ENCODE results near the gene ATF7IP. TPM values are rescaled to one million over a fixed set of nuclear protein-coding genes. Genes with fewer than 3 reads are reported as not detected.

Gene ATF7IP
- total RNA-seq, 6 donors from 2014 or later: 20.5 to 65.5 (median 55.9) TPM

- TF ChIP-seq POLR2AphosphoS5 (IDR thresholded peaks at IDR 0.05) (no peak), EP300 (IDR thresholded peaks at IDR 0.05) (no peak), CTCF (IDR thresholded peaks at IDR 0.05) (no peak), POLR2A (IDR thresholded peaks at IDR 0.05) (no peak)
- Histone ChIP-seq H3K9me3 (peaks cover 0 to 13% (median 9%) of the 10 kb centered on the region in 4 donors), H3K4me3 (no peak overlapping the region), H3K4me1 (no peaks in the 10 kb centered on the region), H3K27me3 (no peaks in the 10 kb centered on the region), H3K27ac (no peak overlapping the region), H3K36me3 (no peaks in the 10 kb centered on the region)
- no peak for ATAC-seq (ENCODE audit: low FRiP score in 2 of 2)
- DNase-seq: no peak
- 100% methylated on average over 1 of the region's 1 CpG for WGBS, 2 donors
Observed at GRCh38 chr12:14356147-14356546, 9.3 kb upstream of the ATF7IP start.

- 59 to 81% methylated on average over 1 of the region's 1 CpG for WGBS, 2 donors
Observed at GRCh38 chr12:14357486-14357885, 8.0 kb upstream of the ATF7IP start.

GRCh38 chr12:14362352-14362751 is 3.1 kb upstream of the ATF7IP start:
- Histone ChIP-seq H3K9me3 (no peaks in the 10 kb centered on the region), H3K27ac (no peak overlapping the region), H3K27me3 (no peaks in the 10 kb centered on the region), H3K4me1 (peaks cover 1 to 6% (median 4%) of the 10 kb centered on the region in 4 donors), H3K36me3 (no peaks in the 10 kb centered on the region), H3K4me3 (no peak overlapping the region)
- DNase-seq (no peak), ATAC-seq (ENCODE audit: low FRiP score in 2 of 2) (no peak)
- TF ChIP-seq POLR2AphosphoS5 (IDR thresholded peaks at IDR 0.05): no peak
- TF ChIP-seq CTCF (IDR thresholded peaks at IDR 0.05): no peak
- no peak for TF ChIP-seq POLR2A (IDR thresholded peaks at IDR 0.05)
- no peak for TF ChIP-seq EP300 (IDR thresholded peaks at IDR 0.05)
- WGBS, 2 donors: 76 to 77% methylated on average over 1 of the region's 1 CpG

More at GRCh38 chr12:14357486-14357885, 8.0 kb upstream of the ATF7IP start:
- H3K36me3 ChIP-seq: no peaks in the 10 kb centered on the region
- DNase-seq (peak in 1 of 2 donors; percentile 60), ATAC-seq (ENCODE audit: low FRiP score in 2 of 2) (no peak)
- peak in 1 of 6 experiments; percentile 10 for TF ChIP-seq CTCF (IDR thresholded peaks at IDR 0.05)
- TF ChIP-seq POLR2AphosphoS5 (IDR thresholded peaks at IDR 0.05): no peak
- no peaks in the 10 kb centered on the region for H3K4me1 ChIP-seq
- no peak overlapping the region for H3K4me3 ChIP-seq
- H3K9me3 ChIP-seq: peaks cover 0 to 2% (median 0%) of the 10 kb centered on the region in 4 donors
- H3K27ac ChIP-seq: no peak overlapping the region
- no peaks in the 10 kb centered on the region for H3K27me3 ChIP-seq

- ATAC-seq (ENCODE audit: low FRiP score in 2 of 2): no peak
Observed at GRCh38 chr12:14364583-14365271, 755 bp upstream of the ATF7IP start.

More at GRCh38 chr12:14364583-14365271, 755 bp upstream of the ATF7IP start:
- 95 to 98% methylated on average over 8 of the region's 8 CpGs for WGBS, 2 donors
- no peak for TF ChIP-seq POLR2AphosphoS5 (IDR thresholded peaks at IDR 0.05)
- TF ChIP-seq EP300 (IDR thresholded peaks at IDR 0.05): no peak
- no peak for TF ChIP-seq POLR2A (IDR thresholded peaks at IDR 0.05)
- no peak for TF ChIP-seq CTCF (IDR thresholded peaks at IDR 0.05)
- Histone ChIP-seq H3K4me3 (peak overlapping the region in 3 of 4 donors; percentile 56 to 86 (median 62)), H3K4me1 (peaks cover 5 to 15% (median 11%) of the 10 kb centered on the region in 4 donors), H3K27me3 (no peaks in the 10 kb centered on the region), H3K36me3 (no peaks in the 10 kb centered on the region), H3K9me3 (no peaks in the 10 kb centered on the region), H3K27ac (peak overlapping the region; percentile 96 to 99 (median 97))
- DNase-seq: no peak

Data from upper lobe of left lung (tissue), 6 donors.